Ovary (tissue), 3 donors: Measurements from ENCODE around the gene GPR15.

Experiments
- CTCF ChIP-seq, 3 donors: fragments of 450-650 bp in 2 of 3; fragments of 200-600 bp in 1 of 3; IDR thresholded peaks; one replicate each; pipeline versions ENCODE4 v1.5.1 to v1.8.0; 2016 to 2022; ENCODE audit warnings: antibody characterized with exemption in 3 of 3, mild to moderate bottlenecking in 1 of 3
- EP300 ChIP-seq: sonication (generic); formaldehyde crosslinking; IDR thresholded peaks from one replicate; pipeline ENCODE4 v1.6.1; 2017; ENCODE audit warnings: antibody characterized with exemption
- POLR2A ChIP-seq: fragments of 450-650 bp; IDR thresholded peaks from one replicate; pipeline ENCODE4 v1.6.1; 2017; ENCODE audit warnings: antibody characterized with exemption, mild to moderate bottlenecking, moderate library complexity
- donor health status: DM: no; HTN: no; CAD: no.

- TF ChIP-seq CTCF (IDR thresholded peaks at IDR 0.05) (no peak), POLR2A (no peak), EP300 (no peak)
Measured at GRCh38 chr3:98501863-98502576, 29.8 kb upstream of the GPR15 start.
